ENCODE results near the gene HCFC2.
"Not testable (repeated sequence)": the region's sequence is repeated elsewhere in the genome, so short reads cannot be mapped to it uniquely, and the experiment has no call there.

- not testable (repeated sequence) for TF ChIP-seq CTCF (IDR thresholded peaks at IDR 0.05; ENCODE audit: borderline replicate concordance, extremely low read depth, low read length, poor library complexity, severe bottlenecking); EZH2 (IDR thresholded peaks at IDR 0.05; ENCODE audit: borderline replicate concordance, low read depth, low read length, severe bottlenecking)
Observed at GRCh38 chr12:104036143-104036542, 28.2 kb upstream of the HCFC2 start.
